Measurements from ENCODE around the gene TDP2. TPM values are rescaled to one million over a fixed set of nuclear protein-coding genes. Genes with fewer than 3 reads are reported as not detected.
A peak's percentile ranks its signal among the peaks of the same experiment; 100 is the strongest.
"Not testable (repeated sequence)": the region's sequence is repeated elsewhere in the genome, so short reads cannot be mapped to it uniquely, and the experiment has no call there.

TDP2 gene
- polyA plus RNA-seq, 1 experiment: 16.8 TPM

- CTCF ChIA-PET: interaction anchor here (0.8 to 4.0 kb wide), 2 partner anchors 13 to 123 kb away, joined by 3 to 16 read pairs; no protein-coding TSS in a partner anchor
- no peak for DNase-seq (ENCODE audit: low read depth)
- peaks cover 14% of the 10 kb centered on the region; the same call in 1 of the 2 replicates for H3K36me3 ChIP-seq (ENCODE audit: control insufficient read depth, insufficient read depth, low read length)
- TF ChIP-seq CTCF (IDR thresholded peaks at IDR 0.05; ENCODE audit: insufficient read depth, low read depth, low read length): no peak
- H3K4me3 ChIP-seq (ENCODE audit: low read depth, low read length): no peak overlapping the region
- H3K27me3 ChIP-seq (ENCODE audit: control insufficient read depth, insufficient read depth, low read length): no peaks in the 10 kb centered on the region
- POLR2A ChIA-PET: no interaction called here
Observed at GRCh38 chr6:24704468-24704867, 37.8 kb upstream of the TDP2 start.

- TF ChIP-seq CTCF (IDR thresholded peaks at IDR 0.05; ENCODE audit: insufficient read depth, low read depth, low read length): no peak
- CTCF ChIA-PET: interaction anchor here (1.0 to 4.0 kb wide), 4 partner anchors 11 to 121 kb away, joined by 3 to 16 read pairs (median 4); no protein-coding TSS in a partner anchor
- POLR2A ChIA-PET: interaction anchor here (1.3 kb wide), 1 partner anchor 15 kb away, joined by 4 read pairs; no protein-coding TSS in a partner anchor
- H3K27me3 ChIP-seq (ENCODE audit: control insufficient read depth, insufficient read depth, low read length): no peaks in the 10 kb centered on the region
- peaks cover 9% of the 10 kb centered on the region; the same call in 1 of the 2 replicates for H3K36me3 ChIP-seq (ENCODE audit: control insufficient read depth, insufficient read depth, low read length)
- DNase-seq (ENCODE audit: low read depth): no peak
- H3K4me3 ChIP-seq (ENCODE audit: low read depth, low read length): no peak overlapping the region
Observed at GRCh38 chr6:24702720-24703282, 36.1 kb upstream of the TDP2 start.

- H3K36me3 ChIP-seq (ENCODE audit: control insufficient read depth, insufficient read depth, low read length): 0 out of 2 replicates have a peak, but pooled peaks cover 5% of the 10 kb centered on the region
- ChIA-PET POLR2A (no interaction called here), CTCF (interaction anchor here (10.9 kb wide), 1 partner anchor 118 kb away, joined by 110 read pairs; no protein-coding TSS in a partner anchor)
Observed at GRCh38 chr6:24699521-24700359, 33.0 kb upstream of the TDP2 start.

GRCh38 chr6:24696097-24696496, 29.4 kb upstream of the TDP2 start:
- Histone ChIP-seq H3K27me3 (ENCODE audit: control insufficient read depth, insufficient read depth, low read length) (no peaks in the 10 kb centered on the region), H3K4me3 (ENCODE audit: low read depth, low read length) (no peak overlapping the region), H3K36me3 (ENCODE audit: control insufficient read depth, insufficient read depth, low read length) (no peaks in the 10 kb centered on the region)
- no peak for DNase-seq (ENCODE audit: low read depth)
- ChIA-PET POLR2A (no interaction called here), CTCF (interaction anchor here (10.9 kb wide), 1 partner anchor 114 kb away, joined by 110 read pairs; no protein-coding TSS in a partner anchor)
- TF ChIP-seq CTCF (IDR thresholded peaks at IDR 0.05; ENCODE audit: insufficient read depth, low read depth, low read length): no peak

More at GRCh38 chr6:24699521-24700359, 33.0 kb upstream of the TDP2 start:
- TF ChIP-seq CTCF (IDR thresholded peaks at IDR 0.05; ENCODE audit: insufficient read depth, low read depth, low read length): no peak
- H3K4me3 ChIP-seq (ENCODE audit: low read depth, low read length): no peak overlapping the region
- no peak for DNase-seq (ENCODE audit: low read depth)
- H3K27me3 ChIP-seq (ENCODE audit: control insufficient read depth, insufficient read depth, low read length): no peaks in the 10 kb centered on the region

- POLR2A ChIA-PET; H3K36me3 ChIP-seq (ENCODE audit: control insufficient read depth, insufficient read depth, low read length); H3K27me3 ChIP-seq (ENCODE audit: control insufficient read depth, insufficient read depth, low read length); H3K4me3 ChIP-seq (ENCODE audit: low read depth, low read length); DNase-seq (ENCODE audit: low read depth): not testable (repeated sequence)
- TF ChIP-seq CTCF (IDR thresholded peaks at IDR 0.05; ENCODE audit: insufficient read depth, low read depth, low read length): peak; percentile 40
- CTCF ChIA-PET: interaction anchor here (10.9 kb wide), 1 partner anchor 114 kb away, joined by 110 read pairs; no protein-coding TSS in a partner anchor
Observed at GRCh38 chr6:24695635-24696034, 28.9 kb upstream of the TDP2 start.
